Body of pancreas (tissue), 4 donors: ENCODE data around the gene SLC35E3.

Experiments
- CTCF ChIP-seq, 7 experiments: fragments of 450-650 bp in 4 of 7; fragments of 200-600 bp in 3 of 7; sonication (generic) in 3 of 7; IDR thresholded peaks; one replicate each; pipeline ENCODE4 v1.5.1; 2016 to 2019; ENCODE audit warnings: antibody characterized with exemption in 7 of 7
- POLR2A ChIP-seq, 3 donors: fragments of 450-650 bp; IDR thresholded peaks; one replicate each; pipeline ENCODE4 v1.6.1; 2016; ENCODE audit warnings: antibody characterized with exemption in 3 of 3, mild to moderate bottlenecking in 2 of 3

- TF ChIP-seq CTCF (IDR thresholded peaks at IDR 0.05) (no peak), POLR2A (IDR thresholded peaks at IDR 0.05) (no peak)
These were observed 75.6 kb downstream of the SLC35E3 start for GRCh38 chr12:68821357-68822188.
